C4-2B (cell line): ENCODE results near the gene FAM174C.

Experiments
- ZFX ChIP-seq: fragments of 450-650 bp; IDR thresholded peaks from 2 replicates; pipeline ENCODE4 v1.6.1; 2017
- TF ChIP-seq, protein P1 (sequence below): fragments of 450-650 bp; conservative IDR thresholded peaks from 2 replicates; pipeline ENCODE4 v1.5.1; 2017; ENCODE audit warnings: mild to moderate bottlenecking

DNA sequence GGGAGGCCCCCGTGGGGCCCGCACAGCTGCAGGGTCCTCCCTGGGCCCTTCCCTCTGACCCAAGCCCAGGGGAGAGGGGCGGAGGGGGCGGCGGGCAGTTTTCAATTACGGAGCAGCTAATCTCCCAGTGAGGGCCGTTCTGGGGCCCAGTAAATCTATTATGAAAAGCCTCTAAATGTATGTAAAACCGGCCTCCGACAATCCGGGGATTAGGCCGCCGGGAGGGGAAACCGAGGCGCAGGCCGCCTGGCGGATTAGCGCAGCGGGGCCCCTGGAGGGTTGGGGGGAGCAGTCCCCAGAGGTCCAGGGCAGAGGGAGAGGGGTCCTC is 35.5 kb downstream of the FAM174C start:
- TF ChIP-seq, protein P1, sequence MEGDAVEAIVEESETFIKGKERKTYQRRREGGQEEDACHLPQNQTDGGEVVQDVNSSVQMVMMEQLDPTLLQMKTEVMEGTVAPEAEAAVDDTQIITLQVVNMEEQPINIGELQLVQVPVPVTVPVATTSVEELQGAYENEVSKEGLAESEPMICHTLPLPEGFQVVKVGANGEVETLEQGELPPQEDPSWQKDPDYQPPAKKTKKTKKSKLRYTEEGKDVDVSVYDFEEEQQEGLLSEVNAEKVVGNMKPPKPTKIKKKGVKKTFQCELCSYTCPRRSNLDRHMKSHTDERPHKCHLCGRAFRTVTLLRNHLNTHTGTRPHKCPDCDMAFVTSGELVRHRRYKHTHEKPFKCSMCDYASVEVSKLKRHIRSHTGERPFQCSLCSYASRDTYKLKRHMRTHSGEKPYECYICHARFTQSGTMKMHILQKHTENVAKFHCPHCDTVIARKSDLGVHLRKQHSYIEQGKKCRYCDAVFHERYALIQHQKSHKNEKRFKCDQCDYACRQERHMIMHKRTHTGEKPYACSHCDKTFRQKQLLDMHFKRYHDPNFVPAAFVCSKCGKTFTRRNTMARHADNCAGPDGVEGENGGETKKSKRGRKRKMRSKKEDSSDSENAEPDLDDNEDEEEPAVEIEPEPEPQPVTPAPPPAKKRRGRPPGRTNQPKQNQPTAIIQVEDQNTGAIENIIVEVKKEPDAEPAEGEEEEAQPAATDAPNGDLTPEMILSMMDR = no peak
- no peak for TF ChIP-seq ZFX
